Inferior parietal cortex (tissue), 1 donor: ENCODE data around the gene TBX1.

ENCODE experiments used
- DNase-seq: peaks from one replicate; pipeline ENCODE4 v3.0.0-alpha.2; 2016; ENCODE audit errors: extremely low spot score

TBX1 gene

GRCh38 chr22:19753090-19753842 lies 7.3 kb upstream of the TBX1 start:
- DNase-seq, result no peak

GRCh38 chr22:19753996-19754700 lies 6.4 kb upstream of the TBX1 start:
- DNase-seq, result no peak

DNA sequence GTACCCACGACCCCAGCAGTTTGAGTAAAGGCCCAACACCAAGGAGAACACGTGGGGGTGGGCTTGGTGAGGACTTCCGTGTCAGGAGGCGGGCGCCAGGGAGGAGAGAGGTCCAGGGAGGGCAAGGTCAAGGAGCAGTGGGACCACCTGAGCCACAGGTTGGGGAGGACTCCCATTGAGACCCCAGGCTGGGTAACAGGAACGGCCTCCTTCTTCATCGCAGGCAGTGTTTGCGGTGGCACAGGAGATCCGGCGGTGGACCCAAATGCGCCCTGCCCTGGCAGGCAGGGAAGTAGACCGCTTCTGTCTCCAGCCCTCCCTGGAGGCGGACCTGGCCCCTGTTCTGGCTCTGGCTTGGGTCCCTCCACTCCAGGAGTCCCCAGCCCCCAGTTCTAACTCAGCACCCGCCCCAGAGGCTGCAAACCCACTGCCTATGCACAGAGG lies 5.9 kb upstream of the TBX1 start:
- no peak for DNase-seq

DNA sequence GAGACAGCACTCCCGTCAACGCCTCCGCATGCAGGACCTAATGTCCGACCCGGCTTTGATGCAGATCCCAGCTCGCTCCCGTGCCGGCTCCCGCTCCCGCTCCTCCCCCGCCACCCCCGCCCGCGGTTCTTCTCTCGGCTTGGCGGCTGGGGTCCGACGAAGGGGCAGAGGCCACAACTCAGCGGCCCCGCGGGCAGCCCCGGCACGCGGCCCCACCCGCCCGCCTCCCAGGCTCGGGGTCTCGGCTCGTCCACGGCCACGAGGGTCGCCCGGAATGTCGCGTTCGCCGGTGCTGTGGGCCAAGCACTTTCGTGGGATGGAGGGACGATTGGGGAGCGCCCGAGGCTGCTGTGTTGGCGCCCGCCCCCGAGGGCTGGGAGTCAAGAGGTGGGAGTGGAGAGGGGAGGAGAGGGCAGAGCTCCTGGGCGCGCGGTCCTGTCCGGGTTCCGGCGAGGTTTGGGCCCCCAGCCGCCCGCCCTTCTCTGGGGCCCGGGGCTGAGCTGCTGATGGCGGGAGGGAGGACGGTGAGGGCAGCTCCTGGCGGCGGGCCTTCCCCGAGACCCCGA lies 5.3 kb upstream of the TBX1 start:
- DNase-seq, result no peak

- no peak for DNase-seq
Observed at GRCh38 chr22:19755722-19756287, 4.8 kb upstream of the TBX1 start.

DNA sequence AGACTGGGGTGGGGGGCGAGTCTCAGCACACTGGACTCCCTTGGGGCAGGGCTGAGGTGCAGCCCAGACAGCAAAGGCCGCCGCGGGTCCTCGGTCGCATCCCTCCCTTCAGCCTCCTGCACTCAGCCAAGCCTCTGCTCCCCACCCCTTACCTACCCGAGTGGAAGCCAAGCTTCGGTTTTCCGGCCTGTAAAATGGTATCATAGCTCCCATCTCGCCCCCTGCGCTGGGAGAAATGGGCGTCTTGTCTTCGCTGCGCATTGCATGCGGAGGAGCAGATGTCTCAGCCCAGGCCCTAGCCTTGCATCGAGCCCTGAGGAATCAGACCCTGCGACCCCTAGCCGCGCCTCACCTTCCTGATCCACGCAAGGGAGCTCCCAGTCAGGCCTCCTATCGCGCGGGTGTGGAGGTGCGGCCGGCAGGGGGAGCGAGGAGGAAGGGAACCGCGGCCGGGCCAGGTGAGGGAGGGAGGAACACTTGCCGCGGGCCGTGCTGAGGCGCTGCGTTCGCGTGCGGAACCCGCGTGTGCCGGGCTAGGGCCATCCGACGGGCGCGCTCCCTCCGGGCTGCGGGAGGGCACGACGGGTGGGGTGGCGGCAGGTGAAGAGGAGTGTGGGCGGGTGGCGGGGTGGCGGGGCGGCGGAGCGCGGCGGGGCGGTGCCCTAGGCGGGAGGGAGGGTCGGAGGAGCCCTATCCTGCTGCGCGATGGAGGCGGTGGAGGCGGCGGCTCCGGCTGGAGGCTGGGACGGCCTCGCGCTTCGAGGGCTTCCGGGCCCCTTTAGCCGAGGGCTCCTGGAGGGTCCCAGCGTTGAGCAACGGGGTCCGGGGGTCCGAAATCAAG lies 4.1 kb upstream of the TBX1 start:
- DNase-seq, result peak; percentile 39

DNA sequence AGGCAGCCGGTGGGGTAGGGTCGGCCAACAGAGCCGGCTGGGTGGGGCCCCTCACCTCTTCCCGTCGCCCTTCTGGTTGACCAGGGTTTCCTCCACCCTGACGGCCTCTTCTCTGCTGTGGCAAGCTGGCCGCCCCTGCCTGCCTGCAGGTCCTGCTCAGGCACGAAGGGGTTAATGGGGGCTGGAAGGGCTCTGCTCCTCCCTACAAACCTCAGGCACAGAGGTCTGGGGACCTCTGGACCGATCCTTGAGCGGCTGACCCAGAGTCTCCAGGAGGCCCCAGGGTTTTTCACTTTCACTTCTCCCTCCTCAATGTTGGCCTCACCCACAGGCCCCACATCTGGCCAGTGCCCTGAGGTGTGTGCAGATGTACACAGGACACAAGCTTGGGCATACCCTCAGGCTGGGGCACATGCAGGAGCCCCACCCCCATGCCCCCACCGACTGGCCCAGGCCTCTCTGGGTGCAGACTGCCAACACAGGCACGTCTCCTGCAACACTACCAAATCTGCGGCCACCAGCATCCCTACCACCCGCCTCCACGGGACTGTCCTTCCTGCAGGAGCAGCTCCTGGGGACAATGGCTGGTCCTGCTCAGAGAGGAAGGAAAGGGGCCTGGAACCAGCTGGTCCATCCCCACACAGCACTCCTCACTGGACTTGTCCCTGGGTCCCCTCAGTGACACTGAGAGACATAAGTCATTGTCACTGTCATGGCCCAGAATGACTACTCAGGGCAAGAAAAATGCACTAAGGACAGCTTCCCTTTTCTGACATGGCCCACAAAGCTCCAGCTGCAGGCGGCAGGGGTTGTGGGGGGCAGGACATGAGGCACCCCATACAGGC lies 3.2 kb upstream of the TBX1 start:
- DNase-seq, result no peak

DNA sequence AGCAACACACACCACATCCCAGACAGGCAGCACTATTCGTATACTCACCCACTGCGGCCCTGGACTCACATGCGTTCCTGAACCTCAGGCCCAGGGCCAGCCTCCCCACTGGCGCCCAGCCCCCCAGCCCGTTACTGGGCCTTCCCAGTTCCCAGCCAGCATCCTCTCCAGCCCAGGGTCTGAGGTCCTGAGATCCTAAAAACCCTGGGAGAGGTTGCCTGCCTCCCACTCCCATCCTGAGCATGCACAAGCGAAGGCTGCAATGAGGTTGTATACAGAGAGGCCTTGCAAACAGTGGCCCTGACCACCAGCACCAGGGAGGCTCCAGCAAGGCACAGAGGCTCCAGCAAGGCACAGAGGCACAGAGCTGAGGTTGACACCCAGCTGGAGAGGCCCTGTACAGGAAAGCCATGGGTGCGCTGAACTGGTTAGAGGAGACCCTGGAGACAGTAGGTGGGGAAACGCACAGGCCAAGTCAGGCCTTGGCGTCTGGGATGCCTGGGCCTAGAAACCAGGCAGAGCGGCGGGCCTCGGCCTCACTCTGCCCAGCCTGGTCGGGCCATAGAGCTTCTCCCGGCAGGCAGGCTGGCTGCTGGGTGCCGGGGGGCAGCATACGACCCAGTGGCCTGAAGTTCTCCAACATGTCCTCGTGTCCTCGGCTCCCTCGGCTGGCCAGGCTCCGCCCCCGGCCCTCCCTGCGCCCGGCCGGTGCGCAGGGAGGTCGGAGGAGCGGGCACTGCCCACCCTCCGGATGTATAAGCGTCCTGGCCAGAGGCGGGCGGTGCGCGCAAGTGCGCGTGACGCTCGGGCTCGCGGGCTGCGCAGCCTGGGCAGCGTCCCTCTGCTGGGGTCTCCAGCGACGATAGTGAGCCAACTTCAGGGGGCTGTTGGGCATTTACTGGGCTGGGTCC lies 2.3 kb upstream of the TBX1 start:
- no peak for DNase-seq

DNA sequence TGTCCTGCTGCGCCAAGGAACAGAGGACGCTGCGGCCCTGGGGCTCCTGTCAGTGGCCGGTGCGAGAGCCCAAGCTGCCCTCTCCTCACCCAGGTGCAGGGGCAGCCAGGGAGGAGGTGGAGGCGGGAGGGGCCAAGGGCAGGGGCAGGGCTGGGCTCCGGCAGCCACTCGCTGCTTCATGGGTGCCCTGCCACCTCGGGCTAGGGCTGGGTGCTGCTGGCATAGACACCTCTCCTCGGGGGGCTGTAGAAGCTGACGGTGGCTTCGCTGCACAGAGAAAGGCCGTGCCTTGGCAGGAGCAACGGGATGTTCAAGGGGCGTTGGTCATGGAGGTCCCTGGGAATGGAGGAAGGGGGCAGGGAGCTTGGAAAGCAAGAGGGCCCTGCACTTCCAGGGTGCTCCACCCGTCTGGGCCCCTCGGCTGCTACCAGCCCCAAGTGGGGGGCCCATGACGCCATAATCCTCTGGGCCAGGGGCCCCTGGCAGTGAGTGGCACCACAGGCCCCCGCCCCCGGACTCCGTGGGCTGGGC lies 1.6 kb upstream of the TBX1 start:
- DNase-seq, result no peak

GRCh38 chr22:19759427-19760057 lies 1.0 kb upstream of the TBX1 start:
- DNase-seq, result no peak

DNA sequence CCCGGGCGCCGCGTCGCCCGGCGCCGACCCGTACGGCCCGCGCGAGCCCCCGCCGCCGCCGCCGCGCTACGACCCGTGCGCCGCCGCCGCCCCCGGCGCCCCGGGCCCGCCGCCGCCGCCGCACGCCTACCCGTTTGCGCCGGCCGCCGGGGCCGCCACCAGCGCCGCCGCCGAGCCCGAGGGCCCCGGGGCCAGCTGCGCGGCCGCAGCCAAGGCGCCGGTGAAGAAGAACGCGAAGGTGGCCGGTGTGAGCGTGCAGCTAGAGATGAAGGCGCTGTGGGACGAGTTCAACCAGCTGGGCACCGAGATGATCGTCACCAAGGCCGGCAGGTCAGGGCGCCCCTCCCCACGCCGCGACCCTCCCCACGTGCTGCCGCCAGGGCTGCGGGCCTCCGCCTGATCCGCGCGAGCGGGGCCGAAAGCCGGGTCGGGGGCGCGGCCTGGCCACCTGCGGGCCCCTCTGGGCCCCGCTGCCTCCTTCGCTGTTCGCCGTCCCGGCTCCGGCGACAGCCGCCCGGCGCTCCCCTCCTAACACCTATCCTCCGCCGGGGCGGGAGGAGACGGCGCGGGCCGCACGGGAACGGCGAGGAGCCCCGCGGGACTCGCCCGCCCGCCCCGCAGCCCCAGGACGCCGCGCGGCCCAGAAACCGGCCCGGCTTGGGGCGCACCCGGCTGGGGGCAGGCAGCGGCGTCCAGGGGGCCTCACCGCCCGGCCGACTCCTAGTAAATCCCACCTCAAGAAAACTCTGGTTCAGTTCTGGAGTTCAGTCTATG lies 560 bp downstream of the TBX1 start:
- no peak for DNase-seq

DNA sequence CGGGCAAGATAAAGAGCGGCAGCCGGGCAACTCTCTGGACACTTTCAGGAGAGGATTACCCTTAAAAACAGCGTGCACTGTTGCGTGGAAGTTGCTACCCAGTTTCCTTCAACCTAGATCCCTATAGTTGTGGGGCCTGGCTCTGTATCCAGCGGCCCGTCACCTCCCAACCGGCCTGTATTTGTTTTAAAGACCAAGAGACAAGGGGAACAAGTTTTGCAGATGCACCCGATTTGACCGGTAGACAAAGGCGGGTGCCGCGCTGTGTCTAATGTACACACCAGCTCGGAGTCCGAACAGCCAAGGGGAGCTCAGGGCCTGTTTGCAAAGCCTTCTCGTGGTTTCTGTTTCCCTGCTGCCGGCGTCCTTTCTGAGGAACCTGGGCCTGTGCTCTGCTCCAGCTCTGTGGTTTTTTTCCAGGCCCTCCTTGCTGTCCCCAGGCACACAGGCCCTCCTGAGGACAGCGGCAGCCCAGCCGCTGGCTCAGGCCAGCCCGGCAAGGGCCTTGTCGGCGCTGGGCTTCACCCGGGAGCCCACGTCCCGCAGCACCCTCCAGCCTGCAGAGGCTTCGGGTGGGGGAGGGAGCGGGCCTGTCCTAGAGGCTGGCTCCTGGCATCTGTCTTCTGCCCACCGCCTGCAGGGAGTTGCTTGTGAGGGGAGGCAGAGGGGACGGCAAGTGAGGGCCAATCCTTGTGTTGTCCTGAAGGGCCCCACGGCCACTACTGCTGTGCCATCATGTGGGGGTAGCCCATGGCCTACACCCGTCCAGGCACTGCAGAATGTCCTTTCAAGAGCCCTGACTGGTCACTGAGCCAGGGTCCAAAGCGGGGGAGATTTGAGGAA lies 1.4 kb downstream of the TBX1 start:
- no peak for DNase-seq

DNA sequence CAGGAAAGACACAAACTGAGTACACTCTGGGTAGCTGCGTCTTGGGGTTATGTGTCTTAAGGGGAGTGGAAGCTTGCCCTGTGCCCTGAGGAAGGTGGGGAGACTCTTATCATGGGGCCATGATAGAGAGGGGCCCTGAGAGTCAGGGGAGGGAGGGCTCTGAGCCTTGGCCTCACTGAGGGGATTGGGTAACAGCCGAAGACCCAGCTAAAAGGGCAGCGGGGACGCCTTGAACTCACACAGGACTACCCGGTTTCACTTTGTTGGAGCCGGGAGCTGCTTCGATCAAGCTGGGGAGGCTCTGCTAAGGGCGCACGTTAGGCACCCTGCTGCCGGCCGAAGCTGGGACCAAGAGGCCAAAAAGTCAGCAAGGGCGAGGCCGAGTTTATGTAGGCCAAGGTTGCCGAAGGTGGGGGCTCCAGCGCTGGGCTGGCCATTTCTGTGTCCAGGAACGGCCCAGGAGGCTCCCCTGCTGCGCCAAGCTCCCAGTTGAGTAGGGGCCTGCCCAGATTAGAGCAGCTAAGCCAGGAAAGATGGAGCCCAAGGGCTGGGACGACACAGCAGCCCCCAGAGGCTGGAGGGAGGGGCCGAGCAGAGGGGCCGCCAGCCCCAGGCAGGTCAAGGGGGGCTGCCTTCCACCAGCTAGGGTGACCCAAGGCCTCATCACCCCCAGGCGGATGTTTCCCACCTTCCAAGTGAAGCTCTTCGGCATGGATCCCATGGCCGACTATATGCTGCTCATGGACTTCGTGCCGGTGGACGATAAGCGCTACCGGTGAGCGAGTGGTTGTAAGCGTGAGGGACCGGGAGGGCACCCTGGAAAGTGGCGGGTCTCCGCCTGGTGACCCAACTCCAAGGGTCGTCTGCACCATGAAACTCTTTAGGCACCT lies 2.2 kb downstream of the TBX1 start:
- no peak for DNase-seq

- no peak for DNase-seq
Observed at GRCh38 chr22:19763458-19764298, 3.1 kb downstream of the TBX1 start.

GRCh38 chr22:19764299-19764593 lies 3.7 kb downstream of the TBX1 start:
- DNase-seq, result no peak
